A549 (cell line): Measurements from ENCODE around the gene SDC4. TPM values are rescaled to one million over a fixed set of nuclear protein-coding genes. Genes with fewer than 3 reads are reported as not detected.

Source experiments
- ATAC-seq, 2 experiments: fragments of 200-7000 bp in 1 of 2; fragments of >200 bp in 1 of 2; cut with Nextera tagmentation in 1 of 2; cut with Tn5 transposase in 1 of 2; 3 replicates each; pipeline versions ENCODE4 v1.8.0 to v1.9.1; 2018 to 2020; ENCODE audit warnings: mild to moderate bottlenecking in 1 of 2, moderate library complexity in 1 of 2
- CTCF ChIA-PET: fragments of 300-600 bp; sonication (Branson Sonifier 250); formaldehyde crosslinking; extraction: SDS; loops from one replicate; lab custom pipeline; 2021; ENCODE audit warnings: antibody characterized with exemption, inconsistent platforms; lab: Yijun Ruan, JAX
- POLR2A ChIA-PET: fragments of 350-600 bp; formaldehyde crosslinking; extraction: SDS; loops from one replicate; lab custom pipeline; 2021; ENCODE audit warnings: antibody characterized with exemption, inconsistent platforms; lab: Yijun Ruan, JAX
- DNase-seq, 2 experiments: peaks; one replicate each; pipeline versions ENCODE4 v3.0.0 to v3.0.0-alpha.2; 2011 to 2016; ENCODE audit warnings: low read depth in 1 of 2, low spot score in 1 of 2
- FAIRE-seq: peaks from 2 replicates; lab custom pipeline; 2011; peaks lifted over from hg19 to GRCh38; lab: Jason Lieb, UNC
- H3K27ac ChIP-seq, 2 experiments: fragments of >200 bp; sonication (Bioruptor Twin); formaldehyde crosslinking; 3 replicates each; pipeline ENCODE4 v1.5.1; 2016 to 2017
- H3K4me1 ChIP-seq: fragments of >200 bp; sonication (Bioruptor Twin); formaldehyde crosslinking; 3 replicates; pipeline ENCODE4 v1.6.1; 2016
- H3K4me2 ChIP-seq: fragments of >200 bp; sonication (Bioruptor Twin); formaldehyde crosslinking; 3 replicates; pipeline ENCODE4 v1.6.1; 2016
- H3K4me3 ChIP-seq: fragments of >200 bp; sonication (Bioruptor Twin); formaldehyde crosslinking; 3 replicates; pipeline ENCODE4 v1.5.1; 2016
- H3K9me3 ChIP-seq: fragments of >200 bp; sonication (Bioruptor Twin); formaldehyde crosslinking; 3 replicates; pipeline ENCODE4 v1.6.1; 2016
- ATOH8 ChIP-seq: fragments of 250-450 bp; sonication (Bioruptor Pico); IDR thresholded peaks from 2 replicates; pipeline ENCODE4 v1.5.0; 2020; ENCODE audit warnings: low read depth, mild to moderate bottlenecking, moderate library complexity
- CBX8 ChIP-seq: fragments of 200-600 bp; sonication (generic); IDR thresholded peaks from 2 replicates; pipeline ENCODE4 v1.6.1; 2016
- CEBPB ChIP-seq, 2 experiments: fragments of >200 bp in 1 of 2; sonication (Bioruptor Twin) in 1 of 2; formaldehyde crosslinking in 1 of 2; IDR thresholded peaks; 2 replicates each; pipeline ENCODE4 v1.6.1; 2012 to 2016
- CTCF ChIP-seq: fragments of >200 bp; sonication (Bioruptor Twin); formaldehyde crosslinking; IDR thresholded peaks from 3 replicates; pipeline ENCODE4 v1.5.1; 2016
- E2F6 ChIP-seq: IDR thresholded peaks from 2 replicates; pipeline ENCODE4 v1.6.1; 2012; ENCODE audit warnings: low read depth, borderline replicate concordance
- ESRRA ChIP-seq: fragments of 150-350 bp; IDR thresholded peaks from 2 replicates; pipeline ENCODE4 v1.6.1; 2014; ENCODE audit warnings: mild to moderate bottlenecking, low read length, borderline replicate concordance
- FOSB ChIP-seq: fragments of 250-450 bp; sonication (Bioruptor Pico); IDR thresholded peaks from 2 replicates; pipeline ENCODE4 v1.5.0; 2020; ENCODE audit warnings: mild to moderate bottlenecking, moderate library complexity
- HDAC2 ChIP-seq: fragments of 200-600 bp; sonication (generic); IDR thresholded peaks from 2 replicates; pipeline ENCODE4 v1.6.1; 2016
- HOXA7 ChIP-seq: fragments of 250-450 bp; sonication (Bioruptor Pico); IDR thresholded peaks from 2 replicates; pipeline ENCODE4 v1.5.0; 2020; ENCODE audit warnings: mild to moderate bottlenecking, moderate library complexity
- HOXB5 ChIP-seq: fragments of 250-450 bp; sonication (Bioruptor Pico); IDR thresholded peaks from 2 replicates; pipeline ENCODE4 v1.5.0; 2020; ENCODE audit warnings: mild to moderate bottlenecking, moderate library complexity
- MAFK ChIP-seq: fragments of 450-650 bp; IDR thresholded peaks from 2 replicates; pipeline ENCODE4 v1.6.1; 2014; ENCODE audit not compliant: partially characterized antibody
- MAZ ChIP-seq: fragments of 150-350 bp; IDR thresholded peaks from 2 replicates; pipeline ENCODE4 v1.6.1; 2014; ENCODE audit warnings: antibody characterized with exemption, low read depth, low read length, borderline replicate concordance
- NR3C1 ChIP-seq: fragments of >200 bp; sonication (Bioruptor Twin); formaldehyde crosslinking; IDR thresholded peaks from 3 replicates; pipeline ENCODE4 v1.6.1; 2017
- RAD21 ChIP-seq, 2 experiments: fragments of >200 bp in 1 of 2; sonication (Bioruptor Twin) in 1 of 2; formaldehyde crosslinking in 1 of 2; IDR thresholded peaks in 1 of 2; conservative IDR thresholded peaks in 1 of 2; 2 replicates in 1 of 2; 3 replicates in 1 of 2; pipeline ENCODE4 v1.6.1; 2012 to 2018; ENCODE audit warnings: inconsistent platforms in 1 of 2
- RARB ChIP-seq: fragments of 250-450 bp; sonication (Bioruptor Pico); IDR thresholded peaks from 2 replicates; pipeline ENCODE4 v1.8.0; 2021; ENCODE audit warnings: mild to moderate bottlenecking, moderate library complexity
- RCOR1 ChIP-seq: fragments of 150-350 bp; IDR thresholded peaks from 2 replicates; pipeline ENCODE4 v1.6.1; 2014; ENCODE audit warnings: antibody characterized with exemption, low read length, low read depth
- RFX5 ChIP-seq: fragments of 450-650 bp; IDR thresholded peaks from 2 replicates; pipeline ENCODE4 v1.7.1; 2014; ENCODE audit warnings: antibody characterized with exemption, mild to moderate bottlenecking, moderate library complexity
- RNF2 ChIP-seq: fragments of 200-600 bp; sonication (generic); IDR thresholded peaks from 2 replicates; pipeline ENCODE4 v1.6.1; 2016; ENCODE audit warnings: low read depth, mild to moderate bottlenecking, antibody characterized with exemption, moderate library complexity, borderline replicate concordance
- SREBF2 ChIP-seq: fragments of 450-650 bp; IDR thresholded peaks from 2 replicates; pipeline ENCODE4 v1.6.1; 2014; ENCODE audit warnings: mild to moderate bottlenecking, moderate library complexity
- TP53 ChIP-seq: fragments of 250-450 bp; sonication (Bioruptor Pico); IDR thresholded peaks from 2 replicates; pipeline ENCODE4 v1.5.0; 2021; ENCODE audit warnings: mild to moderate bottlenecking, moderate library complexity
- ZSCAN20 ChIP-seq: fragments of 250-450 bp; sonication (Bioruptor Pico); IDR thresholded peaks from 2 replicates; pipeline ENCODE4 v1.8.0; 2022; ENCODE audit warnings: mild to moderate bottlenecking, moderate library complexity
- WGBS: methylation state at CpG from one replicate; pipeline ENCODE4 v1.1.6; 2017; ENCODE audit errors: missing lambda C conversion rate; 5-methylcytosine and 5-hydroxymethylcytosine counted together
- polyA plus RNA-seq, 4 experiments: library from polyadenylated mRNA; depleted of rRNA in 3 of 4; stranded (reverse); fragments of >200 nt; fragmentation: RNase III in 1 of 4; extraction: RNeasy Plus Mini Kit Qiagen cat#74134 plus additional on column Dnase treatment in 1 of 4; gene quantifications; 2 replicates in 3 of 4; 3 replicates in 1 of 4; pipeline ENCODE4 v1.2.3, GENCODE V29; 2011 to 2017

The SDC4 gene
- polyA plus RNA-seq, 2 of the 4 experiments (the other 2 are of a cell fraction), result 27.4 to 35.6 TPM

DNA sequence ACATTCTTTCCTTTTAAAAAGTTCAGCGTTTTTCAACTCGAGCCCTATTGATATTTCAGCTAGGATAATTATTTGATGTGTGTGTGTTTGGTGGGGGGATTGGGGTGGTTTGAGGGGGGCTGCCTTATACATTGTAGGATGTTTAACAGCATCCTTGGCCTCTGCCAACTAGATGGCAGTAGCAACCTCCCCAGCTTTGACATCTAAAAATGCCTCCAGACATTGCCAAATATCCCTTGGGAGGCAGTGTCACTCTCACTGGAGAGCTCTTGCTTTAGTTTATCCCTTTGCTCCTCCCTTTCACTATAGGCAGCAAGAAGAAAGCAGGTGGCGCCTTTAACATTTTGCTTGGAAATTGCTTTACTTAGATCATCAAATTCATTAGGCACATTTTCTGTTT, 44.5 kb upstream of the SDC4 start:
- POLR2A ChIA-PET, result interaction anchor here (0.6 to 1.2 kb wide), 2 partner anchors 13 to 23 kb away, joined by 4 to 5 read pairs; partner anchors contain the start of gene PIGT
- Histone ChIP-seq H3K4me1 (no peaks in the 10 kb centered on the region), H3K4me3 (no peak overlapping the region), H3K27ac (no peak overlapping the region), H3K9me3 (no peaks in the 10 kb centered on the region), H3K4me2 (no peak overlapping the region)
- TF ChIP-seq SREBF2 (no peak), RCOR1 (no peak), HDAC2 (no peak), RFX5 (no peak), ESRRA (no peak), TP53 (no peak), CEBPB (IDR thresholded peaks at IDR 0.05) (no peak), RAD21 (conservative IDR thresholded peaks at IDR 0.05 in 1 of 2, IDR thresholded peaks at IDR 0.05 in 1 of 2) (0 out of 5 replicates have a peak, but pooled peaks have one; percentile 13 to 20), FOSB (CRISPR knock-in tag) (no peak), HOXA7 (CRISPR knock-in tag) (no peak), ZSCAN20 (CRISPR knock-in tag) (no peak), CTCF (peak; percentile 21; the same call in 1 of the 3 replicates), RNF2 (no peak), ATOH8 (no peak), NR3C1 (no peak)
- ATAC-seq (no peak; a peak in 1 of 6 replicates), DNase-seq (no peak), FAIRE-seq (no peak)
- WGBS, result 66% methylated on average over 3 of the region's 3 CpGs
- CTCF ChIA-PET, result interaction anchor here (0.6 to 4.4 kb wide), 9 partner anchors 10 to 379 kb away, joined by 3 to 32 read pairs (median 7); partner anchors contain the start of genes DBNDD2 and SYS1

DNA sequence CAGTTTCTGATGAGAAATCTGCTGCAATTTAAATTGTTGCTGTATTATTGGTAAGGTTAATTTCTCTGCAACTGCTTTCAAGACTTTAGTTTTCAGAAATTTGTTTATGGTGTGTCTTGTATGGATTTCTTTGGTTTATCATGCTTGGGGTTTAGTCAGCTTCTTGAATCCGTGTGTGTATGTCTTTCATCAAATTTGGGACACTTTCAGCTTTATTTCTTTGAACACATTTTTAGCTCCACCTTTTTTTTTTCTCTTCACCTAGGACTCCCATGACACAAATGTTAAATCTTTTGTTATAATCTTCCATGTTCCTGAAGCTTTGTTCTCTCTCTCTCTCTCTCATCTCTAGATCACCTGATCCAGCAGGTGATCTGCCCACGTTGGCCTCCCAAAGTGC, 43.3 kb upstream of the SDC4 start:
- H3K4me1 ChIP-seq, result no peaks in the 10 kb centered on the region
- FAIRE-seq, result no peak
- TF ChIP-seq CBX8 (no peak), E2F6 (no peak), RARB (CRISPR knock-in tag) (no peak), ATOH8 (no peak), MAFK (no peak), MAZ (no peak), HOXA7 (CRISPR knock-in tag) (no peak), HOXB5 (CRISPR knock-in tag) (no peak)
- TF ChIP-seq, all 56 proteins: peak for 0
- Histone ChIP-seq H3K9me3 (no peaks in the 10 kb centered on the region), H3K4me3 (no peak overlapping the region), H3K27ac (no peak overlapping the region), H3K4me2 (no peak overlapping the region)
- WGBS, result 5% methylated on average over 2 of the region's 2 CpGs
- CTCF ChIA-PET, result interaction anchor here (3.1 to 4.4 kb wide), 3 partner anchors 17 to 45 kb away, joined by 13 to 32 read pairs (median 25); partner anchors contain the start of gene SYS1
- no peak for ATAC-seq
- DNase-seq, result no peak
- POLR2A ChIA-PET, result no interaction called here
